Effector memory CD4-positive, alpha-beta T cell (primary cell): ENCODE results near the gene LRRC8B.
A peak's percentile ranks its signal among the peaks of the same experiment; 100 is the strongest.

Experiments
- DNase-seq, 3 donors: peaks; one replicate each; pipeline ENCODE4 v3.0.0-alpha.2; 2020
- H3K27ac ChIP-seq: 2 replicates; pipeline ENCODE4 v1.7.0; 2013; ENCODE audit warnings: mild to moderate bottlenecking, low read length, moderate library complexity; ENCODE audit not compliant: insufficient read depth, poor library complexity, severe bottlenecking
- H3K27me3 ChIP-seq: replicated peaks from 2 replicates; pipeline ENCODE4 v1.7.0; 2013; ENCODE audit warnings: mild to moderate bottlenecking, low read length; ENCODE audit not compliant: insufficient read depth, control insufficient read depth, poor library complexity, severe bottlenecking
- H3K36me3 ChIP-seq: 2 replicates; pipeline ENCODE4 v1.7.0; 2013; ENCODE audit warnings: mild to moderate bottlenecking, low read length, moderate library complexity; ENCODE audit not compliant: control insufficient read depth, insufficient read depth
- H3K4me1 ChIP-seq: 2 replicates; pipeline ENCODE4 v1.7.0; 2013; ENCODE audit warnings: low read length, mild to moderate bottlenecking; ENCODE audit not compliant: control insufficient read depth, insufficient read depth, poor library complexity, severe bottlenecking
- H3K4me3 ChIP-seq: 2 replicates; pipeline ENCODE4 v1.7.0; 2013; ENCODE audit warnings: low read length, low read depth, mild to moderate bottlenecking; ENCODE audit not compliant: insufficient read depth, poor library complexity, severe bottlenecking
- H3K9me3 ChIP-seq: 2 replicates; pipeline ENCODE4 v1.7.0; 2013; ENCODE audit warnings: mild to moderate bottlenecking, low read length, moderate library complexity; ENCODE audit not compliant: control insufficient read depth
- total RNA-seq, 3 donors: gene quantifications; one replicate each; lab custom pipeline; 2026; lab: John Stamatoyannopoulos, UW

Gene LRRC8B
- 23.5 to 25.9 (median 25.2) reads per million in 3 donors for total RNA-seq

- peak; percentile 82 to 85 (median 85) for DNase-seq
- peaks cover 8% of the 10 kb centered on the region for H3K4me1 ChIP-seq
These were observed at the start of gene LRRC8B for GRCh38 chr1:89524369-89525168. TSS of gene LRRC8B (plus strand) at chr1:89524829. CDS start at chr1:89582651, 57,822 bp downstream.

GRCh38 chr1:89475269-89475668 is 49.4 kb upstream of the LRRC8B start:
- no peak for DNase-seq
- H3K9me3 ChIP-seq = no peaks in the 10 kb centered on the region
- no peaks in the 10 kb centered on the region for H3K27me3 ChIP-seq
- no peak overlapping the region for H3K4me3 ChIP-seq
- H3K36me3 ChIP-seq = no peaks in the 10 kb centered on the region
- no peak overlapping the region for H3K27ac ChIP-seq
- H3K4me1 ChIP-seq = no peaks in the 10 kb centered on the region

More at GRCh38 chr1:89524369-89525168, at the start of gene LRRC8B:
- H3K27ac ChIP-seq = peak within 1 kb of the TSS; percentile 91
- no peaks in the 10 kb centered on the region for H3K36me3 ChIP-seq
- H3K9me3 ChIP-seq = no peaks in the 10 kb centered on the region
- peak within 1 kb of the TSS; percentile 80 for H3K4me3 ChIP-seq
- no peaks in the 10 kb centered on the region for H3K27me3 ChIP-seq

- Histone ChIP-seq H3K36me3 (no peaks in the 10 kb centered on the region), H3K27ac (no peak overlapping the region), H3K4me1 (no peaks in the 10 kb centered on the region), H3K4me3 (no peak overlapping the region), H3K27me3 (no peaks in the 10 kb centered on the region), H3K9me3 (no peaks in the 10 kb centered on the region)
- DNase-seq = no peak
These were observed 48.6 kb upstream of the LRRC8B start for GRCh38 chr1:89476072-89476471.

GRCh38 chr1:89483010-89483756 is 41.4 kb upstream of the LRRC8B start:
- Histone ChIP-seq H3K4me3 (no peak overlapping the region), H3K27ac (no peak overlapping the region), H3K36me3 (no peaks in the 10 kb centered on the region), H3K4me1 (no peaks in the 10 kb centered on the region), H3K9me3 (no peaks in the 10 kb centered on the region), H3K27me3 (no peaks in the 10 kb centered on the region)
- peak; percentile 36 to 62 (median 37) for DNase-seq

GRCh38 chr1:89483757-89484077 is 40.9 kb upstream of the LRRC8B start:
- H3K36me3 ChIP-seq = no peaks in the 10 kb centered on the region
- no peaks in the 10 kb centered on the region for H3K9me3 ChIP-seq
- no peaks in the 10 kb centered on the region for H3K4me1 ChIP-seq
- H3K27me3 ChIP-seq = no peaks in the 10 kb centered on the region
- no peak for DNase-seq
- H3K4me3 ChIP-seq = no peak overlapping the region
- no peak overlapping the region for H3K27ac ChIP-seq

- Histone ChIP-seq H3K9me3 (no peaks in the 10 kb centered on the region), H3K27me3 (no peaks in the 10 kb centered on the region), H3K4me1 (no peaks in the 10 kb centered on the region), H3K27ac (no peak overlapping the region), H3K4me3 (no peak overlapping the region), H3K36me3 (no peaks in the 10 kb centered on the region)
- DNase-seq = no peak
These were observed 40.3 kb upstream of the LRRC8B start for GRCh38 chr1:89484092-89485038.

- Histone ChIP-seq H3K36me3 (no peaks in the 10 kb centered on the region), H3K27ac (no peak overlapping the region), H3K4me1 (no peaks in the 10 kb centered on the region), H3K9me3 (no peaks in the 10 kb centered on the region), H3K4me3 (no peak overlapping the region), H3K27me3 (no peaks in the 10 kb centered on the region)
- DNase-seq = no peak
These were observed 36.7 kb upstream of the LRRC8B start for GRCh38 chr1:89487972-89488371.

- Histone ChIP-seq H3K9me3 (no peaks in the 10 kb centered on the region), H3K27ac (no peak overlapping the region), H3K36me3 (no peaks in the 10 kb centered on the region), H3K4me1 (no peaks in the 10 kb centered on the region), H3K27me3 (no peaks in the 10 kb centered on the region), H3K4me3 (no peak overlapping the region)
- no peak for DNase-seq
These were observed 35.4 kb upstream of the LRRC8B start for GRCh38 chr1:89489047-89489729.

- no peak for DNase-seq
- no peaks in the 10 kb centered on the region for H3K4me1 ChIP-seq
- H3K36me3 ChIP-seq = no peaks in the 10 kb centered on the region
- H3K27ac ChIP-seq = no peak overlapping the region
- no peaks in the 10 kb centered on the region for H3K9me3 ChIP-seq
- H3K4me3 ChIP-seq = no peak overlapping the region
- no peaks in the 10 kb centered on the region for H3K27me3 ChIP-seq
These were observed 34.2 kb upstream of the LRRC8B start for GRCh38 chr1:89490389-89490788.
